ENCODE measurements around the gene RNF141.

The RNF141 gene

DNA sequence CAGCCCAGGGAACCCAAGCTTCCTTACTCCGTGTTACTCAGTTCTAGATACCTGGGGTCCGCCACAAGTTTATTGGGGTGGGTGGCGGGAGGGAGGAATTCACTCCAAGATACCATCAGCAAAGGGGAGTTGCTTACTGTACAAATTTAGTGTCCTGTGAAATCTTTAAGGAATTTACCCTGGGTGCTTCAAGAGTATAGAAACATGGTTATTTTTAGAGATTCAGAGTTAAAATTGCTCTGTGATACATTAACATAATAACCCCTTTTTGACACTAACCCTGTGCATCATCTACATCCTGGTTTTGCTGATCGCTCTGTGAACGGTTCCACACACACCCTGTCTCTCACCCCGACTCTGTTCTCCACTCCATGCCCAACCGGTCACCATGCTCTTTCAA lies 46.4 kb upstream of the RNF141 start:
- ATAC-seq = no peak

DNA sequence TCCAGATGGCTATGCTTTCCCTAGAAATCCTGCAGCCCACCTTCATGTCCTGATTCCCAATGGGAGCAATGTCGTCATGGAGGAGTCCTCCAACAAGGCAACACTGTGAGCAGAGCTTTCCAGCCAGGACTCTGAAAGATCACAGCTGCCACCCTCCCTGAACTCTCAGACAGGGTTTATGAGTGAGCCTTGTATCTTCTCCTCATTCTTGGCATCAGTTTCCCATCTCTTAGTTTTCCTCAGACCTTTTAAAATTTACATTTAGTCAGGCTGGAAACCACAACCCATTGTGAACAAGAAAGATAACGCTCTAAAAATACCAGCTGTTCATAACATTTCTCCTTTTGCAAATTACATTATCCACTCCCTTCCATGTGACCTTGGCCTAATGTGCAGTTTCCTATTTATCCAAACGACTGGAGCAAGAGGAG lies 43.1 kb upstream of the RNF141 start:
- TF ChIP-seq PPARA (CRISPR knock-in tag; IDR thresholded peaks at IDR 0.05; ENCODE audit: borderline replicate concordance) (no peak), TOX (CRISPR knock-in tag; IDR thresholded peaks at IDR 0.05; ENCODE audit: borderline replicate concordance) (no peak), SNAI2 (CRISPR knock-in tag; IDR thresholded peaks at IDR 0.05) (no peak), ESRRG (CRISPR knock-in tag; IDR thresholded peaks at IDR 0.05) (no peak), ZC3H10 (CRISPR knock-in tag; IDR thresholded peaks at IDR 0.05) (no peak), OSR1 (CRISPR knock-in tag; IDR thresholded peaks at IDR 0.05) (no peak), ARNTL (CRISPR knock-in tag; IDR thresholded peaks at IDR 0.05; ENCODE audit: borderline replicate concordance, low read depth) (no peak), CSDC2 (CRISPR knock-in tag; IDR thresholded peaks at IDR 0.05) (no peak), ZNF8 (CRISPR knock-in tag; IDR thresholded peaks at IDR 0.05) (no peak), ISL1 (CRISPR knock-in tag; IDR thresholded peaks at IDR 0.05) (no peak), RARB (CRISPR knock-in tag; IDR thresholded peaks at IDR 0.05) (no peak), TCF4 (CRISPR knock-in tag; IDR thresholded peaks at IDR 0.05; ENCODE audit: borderline replicate concordance) (no peak), ZFP30 (CRISPR knock-in tag; IDR thresholded peaks at IDR 0.05) (no peak), ZNF70 (CRISPR knock-in tag; IDR thresholded peaks at IDR 0.05) (no peak)
- TF ChIP-seq, protein P1, sequence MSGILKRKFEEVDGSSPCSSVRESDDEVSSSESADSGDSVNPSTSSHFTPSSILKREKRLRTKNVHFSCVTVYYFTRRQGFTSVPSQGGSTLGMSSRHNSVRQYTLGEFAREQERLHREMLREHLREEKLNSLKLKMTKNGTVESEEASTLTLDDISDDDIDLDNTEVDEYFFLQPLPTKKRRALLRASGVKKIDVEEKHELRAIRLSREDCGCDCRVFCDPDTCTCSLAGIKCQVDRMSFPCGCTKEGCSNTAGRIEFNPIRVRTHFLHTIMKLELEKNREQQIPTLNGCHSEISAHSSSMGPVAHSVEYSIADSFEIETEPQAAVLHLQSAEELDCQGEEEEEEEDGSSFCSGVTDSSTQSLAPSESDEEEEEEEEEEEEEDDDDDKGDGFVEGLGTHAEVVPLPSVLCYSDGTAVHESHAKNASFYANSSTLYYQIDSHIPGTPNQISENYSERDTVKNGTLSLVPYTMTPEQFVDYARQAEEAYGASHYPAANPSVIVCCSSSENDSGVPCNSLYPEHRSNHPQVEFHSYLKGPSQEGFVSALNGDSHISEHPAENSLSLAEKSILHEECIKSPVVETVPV (CRISPR knock-in tag; IDR thresholded peaks at IDR 0.05) = no peak
- TF ChIP-seq, protein P2, sequence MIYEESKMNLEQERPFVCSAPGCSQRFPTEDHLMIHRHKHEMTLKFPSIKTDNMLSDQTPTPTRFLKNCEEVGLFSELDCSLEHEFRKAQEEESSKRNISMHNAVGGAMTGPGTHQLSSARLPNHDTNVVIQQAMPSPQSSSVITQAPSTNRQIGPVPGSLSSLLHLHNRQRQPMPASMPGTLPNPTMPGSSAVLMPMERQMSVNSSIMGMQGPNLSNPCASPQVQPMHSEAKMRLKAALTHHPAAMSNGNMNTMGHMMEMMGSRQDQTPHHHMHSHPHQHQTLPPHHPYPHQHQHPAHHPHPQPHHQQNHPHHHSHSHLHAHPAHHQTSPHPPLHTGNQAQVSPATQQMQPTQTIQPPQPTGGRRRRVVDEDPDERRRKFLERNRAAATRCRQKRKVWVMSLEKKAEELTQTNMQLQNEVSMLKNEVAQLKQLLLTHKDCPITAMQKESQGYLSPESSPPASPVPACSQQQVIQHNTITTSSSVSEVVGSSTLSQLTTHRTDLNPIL (CRISPR knock-in tag; IDR thresholded peaks at IDR 0.05; ENCODE audit: low read depth) = no peak
- TF ChIP-seq, protein P3, sequence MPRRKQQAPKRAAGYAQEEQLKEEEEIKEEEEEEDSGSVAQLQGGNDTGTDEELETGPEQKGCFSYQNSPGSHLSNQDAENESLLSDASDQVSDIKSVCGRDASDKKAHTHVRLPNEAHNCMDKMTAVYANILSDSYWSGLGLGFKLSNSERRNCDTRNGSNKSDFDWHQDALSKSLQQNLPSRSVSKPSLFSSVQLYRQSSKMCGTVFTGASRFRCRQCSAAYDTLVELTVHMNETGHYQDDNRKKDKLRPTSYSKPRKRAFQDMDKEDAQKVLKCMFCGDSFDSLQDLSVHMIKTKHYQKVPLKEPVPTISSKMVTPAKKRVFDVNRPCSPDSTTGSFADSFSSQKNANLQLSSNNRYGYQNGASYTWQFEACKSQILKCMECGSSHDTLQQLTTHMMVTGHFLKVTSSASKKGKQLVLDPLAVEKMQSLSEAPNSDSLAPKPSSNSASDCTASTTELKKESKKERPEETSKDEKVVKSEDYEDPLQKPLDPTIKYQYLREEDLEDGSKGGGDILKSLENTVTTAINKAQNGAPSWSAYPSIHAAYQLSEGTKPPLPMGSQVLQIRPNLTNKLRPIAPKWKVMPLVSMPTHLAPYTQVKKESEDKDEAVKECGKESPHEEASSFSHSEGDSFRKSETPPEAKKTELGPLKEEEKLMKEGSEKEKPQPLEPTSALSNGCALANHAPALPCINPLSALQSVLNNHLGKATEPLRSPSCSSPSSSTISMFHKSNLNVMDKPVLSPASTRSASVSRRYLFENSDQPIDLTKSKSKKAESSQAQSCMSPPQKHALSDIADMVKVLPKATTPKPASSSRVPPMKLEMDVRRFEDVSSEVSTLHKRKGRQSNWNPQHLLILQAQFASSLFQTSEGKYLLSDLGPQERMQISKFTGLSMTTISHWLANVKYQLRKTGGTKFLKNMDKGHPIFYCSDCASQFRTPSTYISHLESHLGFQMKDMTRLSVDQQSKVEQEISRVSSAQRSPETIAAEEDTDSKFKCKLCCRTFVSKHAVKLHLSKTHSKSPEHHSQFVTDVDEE (CRISPR knock-in tag; IDR thresholded peaks at IDR 0.05) = no peak
- ATAC-seq = no peak

More for the DNA sequence above, 46.4 kb upstream of the RNF141 start:
- TF ChIP-seq ISL1 (CRISPR knock-in tag; IDR thresholded peaks at IDR 0.05) (no peak), SNAI2 (CRISPR knock-in tag; IDR thresholded peaks at IDR 0.05) (no peak), TOX (CRISPR knock-in tag; IDR thresholded peaks at IDR 0.05; ENCODE audit: borderline replicate concordance) (no peak), CSDC2 (CRISPR knock-in tag; IDR thresholded peaks at IDR 0.05) (no peak), ZFP30 (CRISPR knock-in tag; IDR thresholded peaks at IDR 0.05) (no peak), TCF4 (CRISPR knock-in tag; IDR thresholded peaks at IDR 0.05; ENCODE audit: borderline replicate concordance) (no peak), ZNF565 (CRISPR knock-in tag; conservative IDR thresholded peaks at IDR 0.05; ENCODE audit: low read depth) (no peak), ESRRG (CRISPR knock-in tag; IDR thresholded peaks at IDR 0.05) (no peak), OSR1 (CRISPR knock-in tag; IDR thresholded peaks at IDR 0.05) (no peak), BACH2 (CRISPR knock-in tag; IDR thresholded peaks at IDR 0.05; ENCODE audit: borderline replicate concordance) (no peak), GLIS3 (CRISPR knock-in tag; IDR thresholded peaks at IDR 0.05) (no peak)
- TF ChIP-seq, protein P1 (CRISPR knock-in tag; IDR thresholded peaks at IDR 0.05) = no peak
- TF ChIP-seq, protein P4, sequence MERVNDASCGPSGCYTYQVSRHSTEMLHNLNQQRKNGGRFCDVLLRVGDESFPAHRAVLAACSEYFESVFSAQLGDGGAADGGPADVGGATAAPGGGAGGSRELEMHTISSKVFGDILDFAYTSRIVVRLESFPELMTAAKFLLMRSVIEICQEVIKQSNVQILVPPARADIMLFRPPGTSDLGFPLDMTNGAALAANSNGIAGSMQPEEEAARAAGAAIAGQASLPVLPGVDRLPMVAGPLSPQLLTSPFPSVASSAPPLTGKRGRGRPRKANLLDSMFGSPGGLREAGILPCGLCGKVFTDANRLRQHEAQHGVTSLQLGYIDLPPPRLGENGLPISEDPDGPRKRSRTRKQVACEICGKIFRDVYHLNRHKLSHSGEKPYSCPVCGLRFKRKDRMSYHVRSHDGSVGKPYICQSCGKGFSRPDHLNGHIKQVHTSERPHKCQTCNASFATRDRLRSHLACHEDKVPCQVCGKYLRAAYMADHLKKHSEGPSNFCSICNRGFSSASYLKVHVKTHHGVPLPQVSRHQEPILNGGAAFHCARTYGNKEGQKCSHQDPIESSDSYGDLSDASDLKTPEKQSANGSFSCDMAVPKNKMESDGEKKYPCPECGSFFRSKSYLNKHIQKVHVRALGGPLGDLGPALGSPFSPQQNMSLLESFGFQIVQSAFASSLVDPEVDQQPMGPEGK (CRISPR knock-in tag; IDR thresholded peaks at IDR 0.05; ENCODE audit: borderline replicate concordance) = no peak
- TF ChIP-seq, protein P2 (CRISPR knock-in tag; IDR thresholded peaks at IDR 0.05; ENCODE audit: low read depth) = no peak
- TF ChIP-seq, protein P3 (CRISPR knock-in tag; IDR thresholded peaks at IDR 0.05) = no peak
